Suprapubic skin (tissue), 4 donors: ENCODE data around the gene C4B. TPM values are rescaled to one million over a fixed set of nuclear protein-coding genes. Genes with fewer than 3 reads are reported as not detected.
A peak's percentile ranks its signal among the peaks of the same experiment; 100 is the strongest.

Experiments used
- DNase-seq, 2 donors: peaks; one replicate each; pipeline ENCODE4 v3.0.0-alpha.2; 2019; ENCODE audit warnings: low spot score in 2 of 2
- H3K27ac ChIP-seq: fragments of 200-600 bp; sonication (generic); one replicate; pipeline ENCODE4 v1.5.1; 2019
- H3K27me3 ChIP-seq: fragments of 200-600 bp; sonication (generic); one replicate; pipeline ENCODE4 v1.5.1; 2019
- H3K36me3 ChIP-seq: fragments of 200-600 bp; sonication (generic); one replicate; pipeline ENCODE4 v1.5.1; 2019
- H3K4me1 ChIP-seq: fragments of 200-600 bp; sonication (generic); one replicate; pipeline ENCODE4 v1.5.1; 2019
- H3K4me3 ChIP-seq: fragments of 200-600 bp; sonication (generic); one replicate; pipeline ENCODE4 v1.5.1; 2019; ENCODE audit warnings: mild to moderate bottlenecking
- H3K9me3 ChIP-seq: fragments of 200-600 bp; sonication (generic); one replicate; pipeline ENCODE4 v1.5.1; 2019
- EP300 ChIP-seq: sonication (generic); formaldehyde crosslinking; IDR thresholded peaks from one replicate; pipeline ENCODE4 v1.6.1; 2017; ENCODE audit warnings: antibody characterized with exemption
- POLR2A ChIP-seq, 2 donors: fragments of 450-650 bp; IDR thresholded peaks; one replicate each; pipeline ENCODE4 v1.6.1; 2017; ENCODE audit warnings: antibody characterized with exemption in 2 of 2, mild to moderate bottlenecking in 2 of 2, moderate library complexity in 2 of 2
- POLR2AphosphoS5 ChIP-seq, 3 donors: sonication (generic); formaldehyde crosslinking; IDR thresholded peaks; one replicate each; pipeline ENCODE4 v1.6.1; 2017; ENCODE audit warnings: antibody characterized with exemption in 3 of 3
- WGBS: methylation state at CpG from one replicate; pipeline ENCODE4 v1.1.5; 2018; 5-methylcytosine and 5-hydroxymethylcytosine counted together
- total RNA-seq, 4 donors: library from RNA; depleted of rRNA; stranded (reverse); fragments of >200 nt; gene quantifications; one replicate each; pipeline ENCODE4 v1.1.0, GENCODE V29; 2016
- TF ChIP-seq, protein P1 (sequence below), 2 donors: fragments of 200-600 bp in 1 of 2; fragments of 450-650 bp in 1 of 2; sonication (generic) in 1 of 2; IDR thresholded peaks; one replicate each; pipeline ENCODE4 v1.5.1; 2016 to 2019; ENCODE audit warnings: antibody characterized with exemption in 2 of 2, mild to moderate bottlenecking in 1 of 2, moderate library complexity in 1 of 2

The C4B gene
- total RNA-seq, 4 donors from 2014 or later, result 1.3 to 9.4 (median 5.1) TPM

DNA sequence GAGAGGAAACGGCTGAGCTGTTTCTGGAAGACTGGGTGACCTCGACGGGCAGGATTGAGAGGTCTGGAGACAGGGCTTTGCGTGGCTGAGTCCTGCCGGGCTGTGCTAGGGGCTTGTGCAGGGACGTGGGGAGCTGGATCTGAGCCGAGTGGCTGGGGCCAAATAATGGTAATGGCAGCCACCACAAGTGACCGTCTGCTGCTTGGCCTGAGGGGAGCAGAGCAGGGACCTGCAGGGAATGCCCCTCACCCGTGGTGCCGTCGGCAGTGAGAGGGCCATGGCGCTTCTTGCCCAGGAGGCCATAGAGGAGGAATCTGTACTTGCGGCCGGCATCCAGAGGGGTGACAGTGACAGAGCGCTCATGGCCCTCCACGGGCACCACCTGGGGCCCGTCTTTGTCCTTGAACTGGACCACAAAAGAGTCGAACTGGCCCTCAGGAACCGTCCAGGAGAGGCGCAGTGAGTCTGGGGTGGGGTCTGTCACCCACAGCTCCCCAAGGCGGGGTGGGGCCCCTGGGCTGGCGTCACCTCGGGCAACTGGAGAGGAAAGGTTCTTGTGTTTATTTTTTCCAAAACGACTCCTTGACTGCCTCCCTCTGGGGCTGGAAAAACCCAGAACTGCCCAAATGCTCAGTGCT is 55.4 kb downstream of the C4B start:
- Histone ChIP-seq H3K36me3 (peaks cover 42% of the 10 kb centered on the region), H3K27ac (peak overlapping the region; percentile 81), H3K4me3 (no peak overlapping the region), H3K4me1 (peaks cover 7% of the 10 kb centered on the region), H3K27me3 (no peaks in the 10 kb centered on the region), H3K9me3 (no peaks in the 10 kb centered on the region)
- WGBS, result 80% methylated on average over 10 of the region's 24 CpGs
- DNase-seq, result no peak
- TF ChIP-seq POLR2AphosphoS5 (IDR thresholded peaks at IDR 0.05), result no peak
- no peak for TF ChIP-seq EP300
- TF ChIP-seq, protein P1, sequence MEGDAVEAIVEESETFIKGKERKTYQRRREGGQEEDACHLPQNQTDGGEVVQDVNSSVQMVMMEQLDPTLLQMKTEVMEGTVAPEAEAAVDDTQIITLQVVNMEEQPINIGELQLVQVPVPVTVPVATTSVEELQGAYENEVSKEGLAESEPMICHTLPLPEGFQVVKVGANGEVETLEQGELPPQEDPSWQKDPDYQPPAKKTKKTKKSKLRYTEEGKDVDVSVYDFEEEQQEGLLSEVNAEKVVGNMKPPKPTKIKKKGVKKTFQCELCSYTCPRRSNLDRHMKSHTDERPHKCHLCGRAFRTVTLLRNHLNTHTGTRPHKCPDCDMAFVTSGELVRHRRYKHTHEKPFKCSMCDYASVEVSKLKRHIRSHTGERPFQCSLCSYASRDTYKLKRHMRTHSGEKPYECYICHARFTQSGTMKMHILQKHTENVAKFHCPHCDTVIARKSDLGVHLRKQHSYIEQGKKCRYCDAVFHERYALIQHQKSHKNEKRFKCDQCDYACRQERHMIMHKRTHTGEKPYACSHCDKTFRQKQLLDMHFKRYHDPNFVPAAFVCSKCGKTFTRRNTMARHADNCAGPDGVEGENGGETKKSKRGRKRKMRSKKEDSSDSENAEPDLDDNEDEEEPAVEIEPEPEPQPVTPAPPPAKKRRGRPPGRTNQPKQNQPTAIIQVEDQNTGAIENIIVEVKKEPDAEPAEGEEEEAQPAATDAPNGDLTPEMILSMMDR (IDR thresholded peaks at IDR 0.05), result no peak
- no peak for TF ChIP-seq POLR2A (IDR thresholded peaks at IDR 0.05)

DNA sequence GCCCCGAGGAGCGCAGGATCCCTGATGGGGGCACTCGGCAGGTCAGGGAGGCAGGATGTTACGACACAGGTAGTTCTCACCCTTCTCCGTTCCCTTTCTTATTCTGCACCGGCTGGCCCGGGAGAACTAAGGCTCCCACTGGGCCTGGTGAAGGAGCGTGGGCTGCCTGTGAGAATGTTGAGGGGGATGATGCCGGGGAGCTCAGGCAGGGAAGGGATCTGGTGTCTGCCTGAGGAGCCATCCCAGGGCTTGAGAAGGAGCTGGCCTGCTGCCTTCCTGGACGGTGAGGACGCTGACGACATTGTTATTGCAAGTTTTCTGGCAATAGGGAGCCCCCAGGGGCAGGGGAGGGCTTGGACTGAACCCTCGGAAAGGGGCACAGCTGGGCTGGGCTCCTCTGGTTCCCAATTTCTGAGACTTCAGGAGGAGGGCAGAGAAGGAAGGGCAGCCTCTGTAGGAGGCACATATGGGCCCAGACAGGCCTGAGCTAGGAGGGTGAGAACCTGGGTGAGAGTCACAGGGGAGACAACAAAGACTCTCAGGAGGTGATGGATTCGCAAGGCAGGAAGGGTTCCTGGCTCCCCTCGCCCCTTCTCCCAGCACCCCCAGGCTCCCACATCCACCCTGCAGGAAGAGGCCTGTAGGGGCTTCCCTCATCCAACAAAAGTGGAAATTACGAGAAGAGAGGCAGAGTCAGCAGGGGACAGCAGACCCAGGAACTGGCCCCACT is 56.4 kb downstream of the C4B start:
- peak in 1 of 2 donors; percentile 88 for DNase-seq
- Histone ChIP-seq H3K36me3 (peaks cover 41% of the 10 kb centered on the region), H3K27ac (peak overlapping the region; percentile 81), H3K4me1 (peaks cover 10% of the 10 kb centered on the region), H3K4me3 (no peak overlapping the region), H3K9me3 (no peaks in the 10 kb centered on the region), H3K27me3 (no peaks in the 10 kb centered on the region)
- TF ChIP-seq POLR2AphosphoS5 (IDR thresholded peaks at IDR 0.05), result peak in 1 of 3 donors; percentile 24
- TF ChIP-seq, protein P1 (IDR thresholded peaks at IDR 0.05), result no peak
- WGBS, result 70% methylated on average over 14 of the region's 16 CpGs

DNA sequence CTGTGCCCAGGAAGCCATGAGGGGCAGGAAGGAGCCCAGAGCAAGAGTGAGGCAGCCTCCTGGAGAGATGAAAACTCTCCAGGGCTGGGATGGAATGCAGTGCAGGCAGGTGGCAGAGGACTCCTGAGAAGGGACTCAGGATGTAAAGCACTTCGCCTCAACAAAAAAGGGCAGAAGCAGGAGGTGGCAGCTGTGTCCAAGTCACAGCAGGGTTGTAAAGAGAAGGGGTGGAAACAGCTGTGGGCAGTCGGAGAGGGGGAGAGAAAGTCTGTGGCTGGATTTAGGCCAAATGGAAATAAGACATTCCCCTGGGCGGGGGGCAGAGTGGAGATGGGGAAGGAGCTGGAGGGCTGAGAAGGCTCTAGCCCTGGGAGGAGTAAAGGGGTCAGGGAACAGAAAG is 58.5 kb downstream of the C4B start:
- H3K27me3 ChIP-seq, result no peaks in the 10 kb centered on the region
- 75% methylated on average over 3 of the region's 3 CpGs for WGBS
- DNase-seq, result no peak
- no peak overlapping the region for H3K27ac ChIP-seq
- no peaks in the 10 kb centered on the region for H3K9me3 ChIP-seq
- TF ChIP-seq, protein P1 (IDR thresholded peaks at IDR 0.05), result no peak
- no peak for TF ChIP-seq EP300
- no peak for TF ChIP-seq POLR2AphosphoS5 (IDR thresholded peaks at IDR 0.05)
- TF ChIP-seq POLR2A (IDR thresholded peaks at IDR 0.05), result no peak
- no peak overlapping the region for H3K4me3 ChIP-seq
- peaks cover 14% of the 10 kb centered on the region for H3K4me1 ChIP-seq
- H3K36me3 ChIP-seq, result peaks cover 35% of the 10 kb centered on the region

DNA sequence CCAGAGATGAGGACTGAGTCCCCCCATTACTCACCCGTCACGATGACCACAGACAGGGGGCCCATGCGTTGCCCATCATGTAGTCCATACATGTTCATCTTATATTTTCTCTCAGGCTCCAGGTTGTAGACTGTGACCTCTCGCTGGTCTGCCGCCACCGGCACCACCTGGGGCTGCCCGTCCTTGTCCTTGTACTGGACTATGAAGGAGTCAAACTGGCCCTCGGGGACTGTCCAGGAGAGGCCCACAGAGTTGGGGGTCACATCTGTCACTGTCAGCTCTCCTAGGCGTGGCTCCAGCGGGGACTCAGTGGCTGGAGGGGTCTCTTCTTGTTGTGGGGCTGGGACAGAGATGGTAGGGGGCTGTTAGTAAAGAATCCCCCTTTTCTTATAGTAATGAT is 59.0 kb downstream of the C4B start:
- TF ChIP-seq, protein P1 (IDR thresholded peaks at IDR 0.05), result no peak
- TF ChIP-seq POLR2A (IDR thresholded peaks at IDR 0.05) (no peak), EP300 (no peak), POLR2AphosphoS5 (IDR thresholded peaks at IDR 0.05) (no peak)
- DNase-seq, result no peak
- WGBS, result 95% methylated on average over 10 of the region's 10 CpGs
- Histone ChIP-seq H3K27ac (no peak overlapping the region), H3K36me3 (peaks cover 31% of the 10 kb centered on the region), H3K4me3 (no peak overlapping the region), H3K4me1 (peaks cover 14% of the 10 kb centered on the region), H3K9me3 (no peaks in the 10 kb centered on the region), H3K27me3 (no peaks in the 10 kb centered on the region)

DNA sequence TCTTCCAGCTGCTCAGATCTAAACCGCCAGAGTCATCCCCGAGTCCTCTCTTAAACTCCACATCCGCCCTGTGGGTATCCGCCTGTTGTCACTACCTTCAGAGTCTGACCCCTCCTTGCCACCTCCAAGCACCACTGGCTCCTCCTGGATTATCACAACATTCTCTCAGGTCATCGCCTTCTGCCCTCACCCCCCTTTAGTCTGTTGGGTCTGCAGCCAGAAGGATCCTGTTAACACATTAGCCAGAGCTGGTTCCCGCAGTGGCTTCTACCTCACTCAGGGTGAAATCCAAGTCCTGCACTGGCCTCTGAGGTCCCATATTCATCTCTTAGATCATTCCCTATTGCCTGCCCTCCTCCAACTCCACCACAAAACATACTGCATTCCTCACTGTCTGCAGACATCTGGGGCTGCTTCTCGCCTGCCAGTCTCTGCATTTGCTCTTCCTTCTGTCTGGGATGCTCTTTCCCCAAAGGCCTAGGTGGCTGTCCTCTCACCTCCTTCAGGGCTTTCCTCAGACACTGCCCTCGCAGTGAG is 60.5 kb downstream of the C4B start:
- WGBS, result 87% methylated on average over 8 of the region's 8 CpGs
- H3K27me3 ChIP-seq, result no peaks in the 10 kb centered on the region
- H3K4me3 ChIP-seq, result no peak overlapping the region
- no peaks in the 10 kb centered on the region for H3K9me3 ChIP-seq
- no peak overlapping the region for H3K27ac ChIP-seq
- peaks cover 14% of the 10 kb centered on the region for H3K4me1 ChIP-seq
- no peak for DNase-seq
- TF ChIP-seq POLR2AphosphoS5 (IDR thresholded peaks at IDR 0.05) (no peak), POLR2A (IDR thresholded peaks at IDR 0.05) (no peak), EP300 (no peak)
- TF ChIP-seq, protein P1 (IDR thresholded peaks at IDR 0.05), result no peak
- H3K36me3 ChIP-seq, result peaks cover 28% of the 10 kb centered on the region
